ENCODE results near the gene ALX3.

DNA sequence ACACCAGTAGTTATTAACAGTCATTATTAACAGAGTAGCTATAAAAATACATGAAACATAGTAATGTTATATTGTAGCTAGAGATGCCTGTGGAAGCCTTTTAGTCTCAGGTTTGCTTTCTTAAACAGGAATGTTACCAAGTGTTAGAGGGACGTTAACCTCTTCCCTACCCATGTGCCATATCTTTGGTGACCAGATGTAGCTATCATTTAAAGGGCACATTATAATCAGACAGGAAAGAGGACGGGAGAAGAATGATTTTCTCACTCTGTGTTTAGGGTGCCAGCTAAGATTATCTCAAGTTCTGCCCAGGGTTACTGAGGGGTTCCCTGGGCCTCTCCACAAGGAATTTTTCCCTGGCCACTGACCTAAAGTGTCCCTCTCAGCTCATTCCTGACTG, 20.9 kb upstream of the ALX3 start:
- TF ChIP-seq, protein P1, sequence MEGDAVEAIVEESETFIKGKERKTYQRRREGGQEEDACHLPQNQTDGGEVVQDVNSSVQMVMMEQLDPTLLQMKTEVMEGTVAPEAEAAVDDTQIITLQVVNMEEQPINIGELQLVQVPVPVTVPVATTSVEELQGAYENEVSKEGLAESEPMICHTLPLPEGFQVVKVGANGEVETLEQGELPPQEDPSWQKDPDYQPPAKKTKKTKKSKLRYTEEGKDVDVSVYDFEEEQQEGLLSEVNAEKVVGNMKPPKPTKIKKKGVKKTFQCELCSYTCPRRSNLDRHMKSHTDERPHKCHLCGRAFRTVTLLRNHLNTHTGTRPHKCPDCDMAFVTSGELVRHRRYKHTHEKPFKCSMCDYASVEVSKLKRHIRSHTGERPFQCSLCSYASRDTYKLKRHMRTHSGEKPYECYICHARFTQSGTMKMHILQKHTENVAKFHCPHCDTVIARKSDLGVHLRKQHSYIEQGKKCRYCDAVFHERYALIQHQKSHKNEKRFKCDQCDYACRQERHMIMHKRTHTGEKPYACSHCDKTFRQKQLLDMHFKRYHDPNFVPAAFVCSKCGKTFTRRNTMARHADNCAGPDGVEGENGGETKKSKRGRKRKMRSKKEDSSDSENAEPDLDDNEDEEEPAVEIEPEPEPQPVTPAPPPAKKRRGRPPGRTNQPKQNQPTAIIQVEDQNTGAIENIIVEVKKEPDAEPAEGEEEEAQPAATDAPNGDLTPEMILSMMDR (optimal IDR thresholded peaks at IDR 0.05 in 1 of 3, IDR thresholded peaks at IDR 0.05 in 1 of 3, conservative IDR thresholded peaks at IDR 0.05 in 1 of 3; ENCODE audit: extremely low read depth in 1 of 3, insufficient read depth in 2 of 3, low read length in 3 of 3), result no peak
- no peak for TF ChIP-seq EZH2 (IDR thresholded peaks at IDR 0.05; ENCODE audit: low read length)

Measured in keratinocyte (primary cell).